ENCODE measurements around the gene MRPL24.

Gene MRPL24

DNA sequence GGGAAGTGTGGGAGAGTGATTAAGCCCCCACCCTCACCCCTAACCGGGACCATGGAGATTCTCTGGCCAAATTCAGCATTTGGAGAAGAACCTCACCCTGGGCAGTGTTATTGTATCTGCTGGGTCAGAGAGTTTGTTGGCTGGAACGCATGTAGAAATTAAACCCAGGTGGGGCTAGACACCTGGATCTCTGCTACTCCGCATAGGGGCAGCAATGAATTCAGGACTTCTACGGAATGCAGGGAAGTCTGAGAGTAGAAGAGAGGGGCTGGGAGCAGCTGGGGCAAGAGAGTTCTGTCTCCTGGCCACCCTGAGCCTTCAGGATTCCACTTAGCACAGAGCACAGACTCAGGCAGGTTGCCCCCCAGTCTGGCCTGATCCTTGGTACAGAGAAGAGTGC is 31.9 kb downstream of the MRPL24 start:
- DNase-seq: no peak

DNA sequence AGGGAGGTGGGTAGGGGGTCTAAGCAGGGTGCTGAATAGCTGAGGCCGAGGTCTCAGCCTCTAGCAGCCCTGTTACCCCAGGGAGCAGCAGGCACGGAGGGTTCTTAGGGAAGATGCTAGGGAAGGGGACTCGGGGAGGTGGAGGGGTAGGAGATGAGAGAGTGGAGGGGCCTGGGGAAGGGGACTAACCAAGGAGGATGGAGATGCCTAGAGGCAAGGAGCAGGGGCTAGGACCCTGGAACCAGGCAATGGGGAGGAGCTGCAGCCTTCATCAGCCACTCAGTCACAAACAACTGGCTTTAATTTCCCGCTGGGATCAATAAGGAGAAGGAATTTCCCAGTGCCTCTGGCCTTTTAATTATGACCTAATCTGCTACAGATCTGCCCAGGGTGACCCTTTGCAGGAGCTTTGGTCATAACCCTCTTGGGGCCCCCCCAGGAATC is 32.6 kb downstream of the MRPL24 start:
- DNase-seq: no peak

DNA sequence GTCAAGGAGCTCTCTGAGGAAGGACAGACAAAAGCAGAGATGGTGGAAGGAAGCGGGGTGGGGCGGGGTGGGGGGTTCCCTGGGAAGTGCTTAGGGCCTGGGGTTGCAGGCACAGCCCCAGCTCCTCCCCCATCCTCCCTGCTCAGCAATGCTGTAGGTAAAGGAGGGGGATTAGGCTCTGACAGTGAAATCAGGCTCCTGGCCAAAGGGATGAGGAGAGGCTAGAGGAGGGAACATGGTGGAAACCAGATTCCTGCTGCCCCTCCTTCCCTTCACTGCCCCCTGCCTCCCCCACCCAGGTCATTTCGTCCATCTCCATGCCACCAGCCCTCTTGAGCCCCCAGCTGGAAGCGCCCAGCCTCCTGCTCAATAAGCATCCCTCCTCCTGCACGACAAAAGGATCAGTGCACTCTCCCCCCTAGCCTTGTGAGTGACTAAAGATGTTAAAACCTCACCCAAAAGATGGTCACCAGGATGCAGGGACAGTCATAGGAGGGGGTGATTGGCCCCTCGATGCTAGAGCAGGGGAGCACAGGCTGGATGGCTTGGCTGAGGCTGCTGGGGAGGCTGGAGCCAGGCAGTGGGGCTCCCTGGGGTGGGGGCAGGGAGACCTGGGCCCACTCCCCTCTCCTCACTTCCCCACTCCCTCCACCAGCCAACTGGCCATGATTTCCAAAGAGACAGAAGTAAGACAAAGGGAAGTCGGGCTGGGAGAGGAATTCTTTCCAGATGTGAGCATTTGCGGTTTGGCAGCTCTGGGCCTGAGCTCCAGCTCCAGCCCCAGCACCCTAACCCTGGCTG is 33.3 kb downstream of the MRPL24 start:
- no peak for DNase-seq

DNA sequence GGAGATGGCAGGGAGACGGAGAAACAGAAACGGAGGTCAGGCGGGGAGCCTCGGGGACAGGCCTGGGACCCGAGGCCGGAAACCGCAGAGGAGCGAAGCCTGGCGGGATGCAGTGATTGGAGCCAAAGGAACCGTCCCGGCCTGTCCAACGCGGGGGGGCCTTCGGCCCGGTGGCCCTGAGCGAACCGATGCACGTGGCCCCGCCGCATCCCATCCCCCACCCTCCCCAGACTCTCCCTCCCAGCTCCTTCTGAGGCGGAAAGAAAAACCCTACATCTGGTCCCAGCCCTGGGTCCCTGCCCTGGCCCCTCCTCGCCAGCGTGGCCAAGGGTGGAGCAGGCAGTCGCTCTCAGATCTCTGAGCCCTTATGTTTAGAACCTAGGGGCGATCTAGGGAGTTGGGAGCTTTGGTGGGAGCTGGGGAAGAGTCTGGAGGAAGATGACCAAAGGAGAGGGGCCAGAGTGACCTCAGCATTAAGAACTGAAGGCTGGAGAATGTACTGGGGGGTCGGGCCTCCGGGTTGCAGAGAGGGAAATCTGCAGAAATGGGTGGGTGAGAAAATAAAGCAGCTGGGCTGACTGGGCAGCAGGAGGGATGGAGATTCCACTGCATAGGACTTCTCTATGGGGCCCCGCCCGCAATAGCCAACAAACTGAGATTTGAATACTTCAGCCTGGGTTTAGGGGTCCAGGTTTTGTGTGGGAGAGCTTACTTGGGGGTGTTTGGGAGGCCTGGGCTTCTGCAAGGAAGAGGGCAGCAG is 34.1 kb downstream of the MRPL24 start:
- DNase-seq: no peak

DNA sequence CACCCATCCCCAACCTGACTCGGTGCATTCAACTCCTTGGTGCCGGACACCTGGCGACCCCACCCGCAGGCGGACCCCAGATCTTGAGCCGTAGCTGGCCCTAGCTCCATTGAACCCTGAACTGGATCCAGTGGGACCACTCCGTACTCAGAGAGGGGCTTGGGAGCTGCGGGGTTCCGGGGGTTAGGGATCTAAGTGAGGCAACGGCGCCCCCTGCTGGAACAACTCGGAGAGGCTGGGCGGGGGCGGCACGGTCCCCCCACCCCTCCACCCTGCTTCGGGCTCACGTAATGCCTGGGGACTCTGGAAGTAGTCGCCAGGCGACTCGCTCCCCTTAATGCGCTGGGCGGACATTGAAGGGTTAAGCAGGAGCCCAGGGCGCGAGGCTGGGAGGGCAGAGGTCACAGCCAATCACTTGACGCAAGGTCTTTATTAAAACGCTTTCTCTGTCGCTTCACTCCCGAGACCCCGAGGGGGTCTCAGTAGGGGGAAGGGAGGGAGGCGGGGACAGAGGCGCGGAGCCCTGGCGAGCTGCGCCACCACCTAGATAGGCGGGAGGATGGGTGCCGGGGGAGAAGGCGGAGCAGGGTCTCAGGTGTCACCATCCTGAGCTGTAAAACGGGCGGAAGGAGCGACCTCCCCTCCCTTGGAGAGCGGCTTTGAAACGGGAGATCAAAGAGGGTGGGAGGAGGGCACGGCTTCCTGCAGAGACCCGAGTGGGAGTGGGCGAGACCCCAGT is 34.8 kb downstream of the MRPL24 start:
- peak; percentile 11 for DNase-seq

DNA sequence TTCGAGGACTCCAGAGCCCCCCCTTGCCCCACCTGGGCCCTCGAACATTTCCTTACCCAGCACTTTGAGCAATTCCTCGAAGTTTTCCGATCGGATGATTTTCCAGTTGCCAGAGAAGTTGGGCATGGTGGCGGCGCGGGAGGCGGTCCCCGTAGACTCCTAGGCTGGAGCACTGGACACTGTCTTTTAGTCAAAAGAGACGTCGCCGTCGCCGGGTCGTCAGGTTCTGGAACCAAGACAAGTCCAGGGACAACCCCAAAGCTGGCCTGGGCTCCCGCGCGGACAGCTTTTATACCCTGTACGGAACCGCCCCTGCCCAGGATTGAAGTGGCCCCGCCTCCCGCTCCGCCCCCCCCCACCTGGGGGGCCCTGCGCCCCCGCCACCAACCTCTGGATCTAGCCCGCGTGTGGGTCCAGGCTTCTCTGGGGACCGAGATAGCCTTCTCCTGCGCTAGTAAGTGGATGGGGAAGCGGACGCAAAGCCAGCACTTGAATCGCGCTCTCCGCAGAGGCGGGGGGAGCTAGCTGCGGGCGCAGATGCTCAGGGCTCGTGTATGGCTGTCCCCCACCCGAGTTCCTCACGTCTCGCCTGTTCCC is 35.5 kb downstream of the MRPL24 start, which contains the start of gene CRABP2:
TSS of gene CRABP2 (minus strand) at position 263 of the 597 bp plus-strand sequence. CDS start at position 126, 137 bp downstream.
- no peak for DNase-seq

DNA sequence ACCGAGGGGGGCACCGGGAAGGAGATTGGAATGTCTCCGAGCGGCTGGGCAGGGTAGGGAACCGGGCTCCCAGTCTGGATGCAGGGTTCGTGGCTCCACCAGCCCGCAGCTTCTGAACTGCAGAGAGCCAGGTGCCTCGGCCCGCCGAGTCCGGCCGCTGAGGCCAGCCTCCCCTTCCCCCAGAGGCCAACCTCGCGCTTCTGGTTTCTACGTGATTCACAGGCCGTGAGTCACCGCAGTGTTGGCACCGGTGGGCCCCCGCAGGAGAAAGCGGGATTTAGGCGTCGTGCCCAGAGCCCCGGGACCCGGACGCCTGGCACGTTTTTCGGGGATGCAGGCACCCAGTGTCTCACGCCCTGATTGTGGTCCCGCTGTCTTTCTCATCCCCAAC is 36.0 kb downstream of the MRPL24 start:
- DNase-seq: no peak

DNA sequence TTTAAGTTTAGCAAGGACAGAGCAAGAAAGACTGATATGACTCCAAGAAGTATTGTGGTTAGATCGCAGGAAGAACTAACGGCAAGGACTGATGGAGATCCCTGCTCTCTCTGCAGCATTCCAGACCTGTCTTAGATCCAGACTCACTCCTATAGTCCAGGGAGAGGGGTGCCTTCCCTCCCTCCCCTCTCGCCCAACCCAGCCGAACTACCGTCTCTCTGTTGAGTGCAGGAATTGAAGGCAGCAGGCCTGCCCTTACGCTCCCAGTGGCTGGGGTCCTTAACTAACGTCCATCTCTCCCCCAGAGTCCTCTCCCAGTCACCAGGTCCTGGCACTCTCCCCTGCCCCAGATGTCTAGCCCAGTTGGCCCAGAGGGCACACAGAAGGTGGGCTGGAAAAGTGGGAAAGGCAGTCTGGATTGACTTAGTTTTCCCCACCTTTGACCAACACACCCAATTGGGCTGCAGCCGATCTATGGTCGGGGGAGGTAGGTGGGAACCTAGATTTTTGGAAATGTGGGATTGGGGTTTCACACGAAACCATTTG is 36.6 kb downstream of the MRPL24 start:
- no peak for DNase-seq

DNA sequence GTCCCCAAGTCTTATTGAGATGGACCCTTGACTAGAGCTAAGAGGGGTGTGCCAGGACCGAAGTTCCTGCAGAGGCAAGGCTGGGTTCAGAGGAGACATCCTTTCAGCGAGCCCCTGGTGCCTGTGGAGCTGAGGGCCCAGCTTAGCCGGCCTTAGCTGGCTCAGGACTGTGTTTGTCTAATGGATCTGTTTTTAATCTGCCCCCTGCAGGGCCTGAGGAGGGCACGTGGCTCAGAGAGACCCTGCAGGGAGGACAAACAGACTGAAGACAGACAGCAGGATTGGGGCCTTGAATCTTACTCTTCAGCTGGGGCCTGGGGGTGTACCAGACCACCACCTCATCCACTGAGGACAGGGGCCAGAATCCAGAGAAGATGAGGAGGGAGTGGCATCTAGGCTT is 37.1 kb downstream of the MRPL24 start:
- DNase-seq: no peak

DNA sequence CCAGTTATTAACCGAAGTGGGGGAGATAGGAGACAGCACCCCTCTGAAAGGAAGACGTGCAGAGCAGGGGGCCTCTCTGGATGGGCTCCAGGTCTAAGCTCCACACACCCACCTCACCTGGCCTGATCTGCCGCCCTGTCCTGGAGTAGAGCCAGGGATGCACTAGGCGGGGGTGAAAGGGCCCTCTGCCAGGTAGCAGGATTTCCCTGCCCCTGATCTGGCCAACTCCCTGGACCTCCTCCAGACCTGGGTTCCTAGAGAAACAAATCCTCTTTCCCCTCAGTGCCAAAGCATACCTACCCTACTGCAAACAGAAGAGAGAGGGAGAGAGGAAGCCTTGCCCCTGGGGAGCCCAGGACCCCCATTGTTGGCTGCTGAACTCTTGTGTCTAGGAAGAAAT is 37.6 kb downstream of the MRPL24 start:
- peak; percentile 23 for DNase-seq

DNA sequence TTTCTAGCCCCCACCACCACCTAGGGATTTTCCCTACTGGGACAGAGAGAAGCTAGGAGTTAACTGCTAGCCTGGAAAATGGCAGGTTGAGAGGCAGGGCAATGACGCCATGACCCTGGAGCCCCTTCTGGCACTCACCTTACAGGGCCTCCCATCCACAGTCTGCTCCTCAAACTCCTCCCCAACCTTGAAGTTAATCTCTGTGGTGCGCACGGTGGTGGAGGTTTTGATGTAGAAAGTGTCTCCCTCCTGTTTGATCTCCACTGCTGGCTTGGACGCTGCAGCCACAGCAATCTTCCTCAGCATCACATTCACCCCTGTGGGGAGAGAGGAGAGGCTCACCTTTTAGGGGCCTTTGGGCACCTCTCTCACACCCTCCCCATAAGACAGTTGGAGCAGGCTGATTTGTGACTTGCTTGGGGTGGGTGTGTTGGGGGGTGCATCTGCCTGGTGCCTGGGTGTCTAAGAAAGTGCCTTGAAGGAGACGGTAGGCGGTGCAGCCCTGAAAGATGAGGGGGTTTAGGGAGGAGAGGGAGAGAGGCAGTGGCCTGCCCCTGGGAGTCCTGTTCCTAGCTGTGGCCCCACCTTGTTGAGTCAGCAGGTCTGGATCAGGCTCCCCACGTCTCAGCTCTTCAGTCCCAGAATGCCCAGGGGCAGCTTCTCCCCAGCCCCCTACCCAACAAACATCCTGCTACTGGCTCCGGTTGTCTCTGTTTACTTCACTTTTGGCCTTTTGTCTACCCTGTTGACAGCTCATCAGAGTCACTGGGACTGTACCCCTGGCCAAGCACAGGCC is 40.0 kb downstream of the MRPL24 start:
- no peak for DNase-seq

DNA sequence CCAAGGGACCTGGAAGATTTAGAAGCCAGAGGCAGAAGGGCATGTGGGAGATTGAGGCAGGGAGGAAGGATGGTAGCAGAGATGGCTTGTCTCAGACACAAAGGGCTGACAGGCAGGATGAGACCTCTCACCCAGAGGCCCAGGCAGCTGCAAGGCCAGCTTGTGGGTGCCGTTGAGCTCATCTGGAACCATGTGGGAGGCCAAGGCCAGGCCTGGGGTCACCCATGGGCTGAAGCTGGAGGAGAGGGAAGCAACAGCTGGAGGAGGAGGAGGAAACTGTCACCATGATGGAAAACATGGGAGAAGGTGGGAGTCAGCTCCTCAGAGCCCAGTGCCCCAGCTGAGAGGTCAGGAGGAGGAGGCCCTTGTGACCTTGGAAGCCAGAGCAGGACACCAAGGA is 41.9 kb downstream of the MRPL24 start:
- DNase-seq: no peak

DNA sequence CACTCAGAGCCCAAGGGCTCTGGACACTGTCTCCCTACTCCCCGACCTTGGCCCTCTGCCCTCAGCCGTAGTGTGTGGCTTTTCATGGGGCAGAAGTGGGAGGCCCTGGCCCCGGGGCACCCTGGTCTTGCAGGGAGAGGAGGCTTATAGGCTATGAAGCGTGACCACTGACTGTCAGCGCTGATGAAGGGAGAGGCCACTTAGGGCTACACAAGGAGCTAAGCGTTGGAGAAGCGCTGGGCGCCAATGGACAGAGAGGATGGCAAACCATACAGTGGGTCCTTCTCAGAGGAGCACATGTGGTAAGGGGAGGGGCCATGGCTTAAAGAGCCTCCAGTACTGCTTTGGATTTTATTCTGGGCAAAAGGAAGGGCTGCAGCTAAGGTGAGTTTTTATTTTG is 43.4 kb downstream of the MRPL24 start:
- DNase-seq: no peak

DNA sequence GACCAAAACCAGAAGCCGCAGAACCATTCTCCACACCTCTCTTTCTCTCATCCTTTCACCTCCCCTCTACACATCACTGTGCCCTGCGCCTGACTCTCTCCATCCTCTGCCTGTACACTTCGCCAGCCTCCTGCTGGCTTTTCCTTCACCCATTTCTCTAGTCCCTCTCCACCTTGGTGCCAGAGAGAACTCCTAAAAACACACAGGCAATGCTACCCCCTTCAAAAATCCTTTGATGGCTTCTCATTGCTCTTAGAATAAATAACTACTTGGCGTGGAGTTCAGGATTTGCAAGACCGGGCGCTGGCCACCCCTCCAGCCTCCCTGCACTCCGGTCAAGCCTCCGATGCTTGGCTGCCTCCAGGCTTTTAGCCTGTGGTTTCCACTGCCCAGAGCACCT is 44.1 kb downstream of the MRPL24 start:
- no peak for DNase-seq

DNA sequence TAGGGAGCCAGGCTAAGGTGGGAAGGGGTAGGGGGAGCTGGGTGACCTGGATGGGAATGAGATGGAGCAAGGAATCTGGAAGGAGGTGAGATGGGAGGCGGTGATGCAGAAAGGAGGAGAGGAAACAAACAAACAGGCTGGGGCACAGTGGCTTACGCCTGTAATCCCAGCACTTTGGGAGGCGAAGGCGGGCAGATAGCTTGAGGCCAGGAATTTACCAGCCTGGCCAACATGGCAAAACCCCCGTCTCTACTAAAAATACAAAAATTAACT is 46.3 kb downstream of the MRPL24 start:
- DNase-seq: no peak

DNA sequence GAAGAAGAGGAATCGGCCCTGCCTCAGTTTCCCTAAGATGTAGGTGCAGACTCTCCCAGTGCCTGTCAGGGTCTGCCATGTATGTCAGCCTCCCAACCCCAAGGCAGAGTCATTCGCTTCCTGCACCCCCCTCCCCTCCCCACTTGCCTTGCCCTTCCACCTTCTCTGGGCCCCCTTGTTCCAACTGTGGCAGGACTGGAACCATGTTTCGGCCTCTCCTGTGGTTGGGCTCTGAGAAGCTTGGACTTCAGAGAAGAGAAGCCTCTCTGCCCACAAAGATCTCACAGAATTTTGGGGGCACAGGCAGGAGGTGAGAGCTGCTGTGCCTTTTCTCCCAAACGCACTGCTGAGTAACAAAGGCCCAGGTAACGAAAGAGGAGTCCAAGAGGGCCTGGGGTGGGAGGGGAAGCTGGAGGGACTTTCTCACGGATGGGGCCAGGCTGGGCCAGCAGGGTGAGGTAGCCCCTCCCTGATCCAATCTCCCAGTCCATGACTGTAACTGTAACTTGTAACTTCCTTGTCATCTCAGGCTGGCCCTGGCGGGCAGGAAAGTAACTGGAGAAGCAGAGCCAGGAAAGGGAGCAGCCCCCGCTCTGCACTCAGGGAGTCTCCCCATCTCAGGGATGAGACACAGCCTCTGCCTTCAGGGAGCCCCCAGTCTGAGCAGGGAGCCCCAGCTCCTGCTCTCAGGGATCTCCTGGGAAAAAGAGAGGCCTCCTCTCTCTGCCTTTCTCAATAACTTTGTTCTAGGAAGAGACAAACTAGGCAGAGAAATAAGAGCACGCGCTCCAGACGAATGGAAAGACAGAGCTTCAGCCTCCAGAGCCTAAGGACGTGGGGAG is 46.8 kb downstream of the MRPL24 start:
- no peak for DNase-seq

DNA sequence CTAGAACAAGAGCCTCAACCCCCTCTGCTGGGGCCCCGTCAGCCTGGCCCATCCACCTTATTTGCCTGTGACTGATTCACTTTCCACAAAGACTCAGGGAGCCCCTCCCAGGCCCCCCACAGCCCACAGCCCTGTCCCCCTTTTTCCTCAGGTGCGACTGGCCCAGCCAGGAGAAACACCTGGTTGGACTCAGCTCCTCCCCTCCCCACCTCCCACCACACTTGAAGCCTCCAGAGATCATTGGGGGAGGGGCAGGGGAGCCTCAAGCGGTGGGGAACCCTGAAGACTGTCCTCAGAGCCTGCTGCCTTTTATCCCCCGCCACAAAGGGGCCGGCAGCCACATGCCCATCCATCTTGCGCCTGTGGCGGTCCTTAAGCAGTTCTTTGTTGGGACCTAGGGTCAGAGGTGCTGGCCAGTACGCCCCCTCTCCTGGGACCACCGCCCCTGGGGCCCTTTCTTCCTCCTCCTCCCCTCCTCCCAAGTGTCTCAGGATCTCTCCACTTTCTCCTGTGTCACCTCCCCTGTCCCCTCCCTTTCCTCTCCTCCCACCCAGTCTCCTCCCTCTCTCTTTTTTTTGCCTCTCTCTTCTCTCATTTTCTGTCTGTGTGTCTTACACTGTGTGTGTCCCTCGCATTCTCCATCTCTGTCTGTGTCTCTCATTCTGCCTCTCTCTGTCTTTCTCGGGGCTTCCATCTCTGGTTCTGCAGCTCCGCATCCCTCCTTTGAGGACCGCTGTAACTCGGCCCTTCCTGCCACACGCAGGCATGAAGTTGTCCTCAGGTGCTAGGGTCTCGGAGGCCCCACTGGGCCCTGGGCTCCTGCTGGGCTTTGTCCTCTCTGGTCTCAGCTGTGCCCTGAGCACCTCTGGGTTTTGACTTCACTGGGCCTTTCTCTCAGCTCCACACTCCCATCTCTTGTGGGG is 47.7 kb downstream of the MRPL24 start:
- DNase-seq: no peak

DNA sequence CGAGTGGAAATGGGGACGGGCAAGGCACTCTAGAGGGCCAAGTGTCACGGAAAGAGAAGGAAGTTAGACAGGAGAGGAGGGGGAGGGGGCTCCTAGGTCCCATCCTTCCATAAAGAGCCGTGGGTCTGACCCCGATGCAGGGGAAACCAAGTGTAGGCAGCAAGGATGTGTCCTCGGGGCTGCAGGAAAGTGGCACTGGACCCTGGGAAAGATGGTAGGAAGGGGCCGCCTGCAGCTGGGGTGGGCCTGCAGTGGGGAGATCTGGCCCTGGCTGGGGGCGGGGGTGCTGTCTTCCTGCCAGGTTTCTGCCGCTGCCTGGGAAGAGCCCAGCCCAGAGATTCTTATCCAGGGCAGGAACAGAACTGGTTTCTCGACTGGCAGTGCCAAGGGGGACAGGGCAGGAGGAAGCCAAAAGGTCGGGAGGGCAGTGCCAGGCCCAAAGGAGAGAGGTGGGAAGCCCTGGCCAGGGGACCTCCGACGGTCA is 48.4 kb downstream of the MRPL24 start:
- DNase-seq: no peak

DNA sequence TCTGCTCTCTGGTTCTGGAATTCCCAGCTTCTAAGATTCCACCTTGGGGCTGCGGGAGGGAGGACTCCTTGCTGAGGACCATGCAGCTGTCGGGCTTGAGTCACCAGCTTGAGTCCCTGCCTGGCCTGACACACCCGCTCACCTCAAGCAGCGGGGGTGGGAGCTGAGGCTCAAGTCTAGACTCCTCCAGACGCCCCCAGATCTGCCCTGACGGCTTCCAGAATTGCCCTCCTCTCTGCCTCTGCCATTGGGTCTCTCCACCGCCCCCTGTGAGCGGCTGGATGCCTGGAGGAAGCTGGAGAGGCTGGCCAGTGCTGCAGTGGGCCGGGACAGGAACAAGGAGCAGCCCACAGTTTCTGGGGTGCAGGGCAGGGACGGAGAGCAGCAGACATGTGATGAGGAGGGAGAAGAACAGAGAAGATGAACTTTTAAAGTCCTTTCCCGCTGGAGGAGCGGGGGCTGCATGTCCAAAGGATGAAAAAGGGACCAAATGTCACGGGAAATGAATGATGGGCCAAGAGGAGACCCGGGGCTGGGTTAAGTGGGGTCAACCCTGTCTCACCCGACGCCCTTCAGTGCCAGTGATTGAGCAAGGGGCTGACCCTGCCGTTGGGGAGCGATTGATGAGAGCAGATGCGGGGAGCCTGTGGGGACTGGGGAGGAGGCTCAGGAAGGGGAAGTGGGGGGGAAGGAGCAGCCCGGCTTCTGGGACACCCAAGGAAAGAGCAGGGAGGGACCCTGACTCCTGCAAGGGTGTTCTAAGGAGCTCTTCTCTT is 49.0 kb downstream of the MRPL24 start:
- DNase-seq: no peak

All from NCI-H2029 treated with DMSO at 0.1 percent for 48 hours (cell line).